Measurements from ENCODE around the gene IER2.

The IER2 gene

DNA sequence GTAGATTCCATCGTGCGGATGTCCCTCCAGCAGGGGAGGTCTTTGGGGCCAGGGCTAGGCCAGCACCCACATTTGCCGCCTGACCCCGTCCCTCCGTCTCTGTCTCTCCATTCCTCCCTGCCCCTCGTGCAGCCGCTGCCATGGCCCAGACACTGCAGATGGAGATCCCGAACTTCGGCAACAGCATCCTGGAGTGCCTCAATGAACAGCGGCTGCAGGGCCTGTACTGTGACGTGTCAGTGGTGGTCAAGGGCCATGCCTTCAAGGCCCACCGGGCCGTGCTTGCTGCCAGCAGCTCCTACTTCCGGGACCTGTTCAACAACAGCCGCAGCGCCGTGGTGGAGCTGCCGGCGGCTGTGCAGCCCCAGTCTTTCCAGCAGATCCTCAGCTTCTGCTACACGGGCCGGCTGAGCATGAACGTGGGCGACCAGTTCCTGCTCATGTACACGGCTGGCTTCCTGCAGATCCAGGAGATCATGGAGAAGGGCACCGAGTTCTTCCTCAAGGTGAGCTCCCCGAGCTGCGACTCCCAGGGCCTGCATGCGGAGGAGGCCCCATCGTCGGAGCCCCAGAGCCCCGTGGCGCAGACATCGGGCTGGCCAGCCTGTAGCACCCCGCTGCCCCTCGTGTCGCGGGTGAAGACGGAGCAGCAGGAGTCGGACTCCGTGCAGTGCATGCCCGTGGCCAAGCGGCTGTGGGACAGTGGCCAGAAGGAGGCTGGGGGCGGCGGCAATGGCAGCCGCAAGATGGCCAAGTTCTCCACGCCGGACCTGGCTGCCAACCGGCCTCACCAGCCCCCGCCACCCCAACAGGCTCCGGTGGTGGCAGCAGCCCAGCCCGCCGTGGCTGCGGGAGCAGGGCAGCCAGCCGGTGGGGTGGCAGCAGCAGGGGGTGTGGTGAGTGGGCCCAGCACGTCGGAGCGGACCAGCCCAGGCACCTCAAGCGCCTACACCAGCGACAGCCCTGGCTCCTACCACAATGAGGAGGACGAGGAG, 14.8 kb upstream of the IER2 start:
- TF ChIP-seq, protein P1, sequence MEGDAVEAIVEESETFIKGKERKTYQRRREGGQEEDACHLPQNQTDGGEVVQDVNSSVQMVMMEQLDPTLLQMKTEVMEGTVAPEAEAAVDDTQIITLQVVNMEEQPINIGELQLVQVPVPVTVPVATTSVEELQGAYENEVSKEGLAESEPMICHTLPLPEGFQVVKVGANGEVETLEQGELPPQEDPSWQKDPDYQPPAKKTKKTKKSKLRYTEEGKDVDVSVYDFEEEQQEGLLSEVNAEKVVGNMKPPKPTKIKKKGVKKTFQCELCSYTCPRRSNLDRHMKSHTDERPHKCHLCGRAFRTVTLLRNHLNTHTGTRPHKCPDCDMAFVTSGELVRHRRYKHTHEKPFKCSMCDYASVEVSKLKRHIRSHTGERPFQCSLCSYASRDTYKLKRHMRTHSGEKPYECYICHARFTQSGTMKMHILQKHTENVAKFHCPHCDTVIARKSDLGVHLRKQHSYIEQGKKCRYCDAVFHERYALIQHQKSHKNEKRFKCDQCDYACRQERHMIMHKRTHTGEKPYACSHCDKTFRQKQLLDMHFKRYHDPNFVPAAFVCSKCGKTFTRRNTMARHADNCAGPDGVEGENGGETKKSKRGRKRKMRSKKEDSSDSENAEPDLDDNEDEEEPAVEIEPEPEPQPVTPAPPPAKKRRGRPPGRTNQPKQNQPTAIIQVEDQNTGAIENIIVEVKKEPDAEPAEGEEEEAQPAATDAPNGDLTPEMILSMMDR (IDR thresholded peaks at IDR 0.05; ENCODE audit: unreplicated experiment in 3 of 3) = no peak
- peaks cover 28% of the 10 kb centered on the region for H3K36me3 Mint-ChIP-seq (ENCODE audit: low read depth)
- H3K4me1 Mint-ChIP-seq = no peaks in the 10 kb centered on the region
- no peaks in the 10 kb centered on the region for H3K27me3 Mint-ChIP-seq (ENCODE audit: low read depth)
- H3K9me3 Mint-ChIP-seq = no peaks in the 10 kb centered on the region
- no peak overlapping the region for H3K27ac Mint-ChIP-seq
- no peak overlapping the region for H3K4me3 Mint-ChIP-seq

DNA sequence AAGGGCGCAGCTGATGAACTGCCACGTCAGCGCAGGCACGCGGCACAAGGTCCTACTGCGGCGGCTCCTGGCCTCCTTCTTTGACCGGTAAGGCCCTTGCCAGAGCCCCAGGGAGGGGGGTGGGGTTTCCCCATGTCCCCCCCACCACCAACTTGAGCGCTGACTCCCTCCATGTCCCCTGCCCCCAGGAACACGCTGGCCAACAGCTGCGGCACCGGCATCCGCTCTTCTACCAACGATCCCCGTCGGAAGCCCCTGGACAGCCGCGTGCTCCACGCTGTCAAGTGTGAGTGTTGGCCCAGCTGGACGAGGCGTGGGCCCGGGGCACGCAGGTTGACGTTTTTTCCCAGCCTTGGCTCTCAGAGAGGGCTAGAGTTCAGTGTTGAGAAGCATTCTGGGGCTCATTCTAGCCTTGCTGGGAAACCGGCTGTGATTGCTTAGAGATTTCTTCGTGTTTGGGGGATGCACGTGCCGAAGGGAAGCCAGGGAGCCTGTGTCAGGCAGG, 12.9 kb upstream of the IER2 start:
- Mint-ChIP-seq H3K9me3 (no peaks in the 10 kb centered on the region), H3K4me3 (no peak overlapping the region), H3K4me1 (no peaks in the 10 kb centered on the region), H3K27ac (no peak overlapping the region), H3K36me3 (ENCODE audit: low read depth) (peaks cover 32% of the 10 kb centered on the region), H3K27me3 (ENCODE audit: low read depth) (no peaks in the 10 kb centered on the region)
- TF ChIP-seq, protein P1 (IDR thresholded peaks at IDR 0.05; ENCODE audit: unreplicated experiment in 3 of 3) = no peak

DNA sequence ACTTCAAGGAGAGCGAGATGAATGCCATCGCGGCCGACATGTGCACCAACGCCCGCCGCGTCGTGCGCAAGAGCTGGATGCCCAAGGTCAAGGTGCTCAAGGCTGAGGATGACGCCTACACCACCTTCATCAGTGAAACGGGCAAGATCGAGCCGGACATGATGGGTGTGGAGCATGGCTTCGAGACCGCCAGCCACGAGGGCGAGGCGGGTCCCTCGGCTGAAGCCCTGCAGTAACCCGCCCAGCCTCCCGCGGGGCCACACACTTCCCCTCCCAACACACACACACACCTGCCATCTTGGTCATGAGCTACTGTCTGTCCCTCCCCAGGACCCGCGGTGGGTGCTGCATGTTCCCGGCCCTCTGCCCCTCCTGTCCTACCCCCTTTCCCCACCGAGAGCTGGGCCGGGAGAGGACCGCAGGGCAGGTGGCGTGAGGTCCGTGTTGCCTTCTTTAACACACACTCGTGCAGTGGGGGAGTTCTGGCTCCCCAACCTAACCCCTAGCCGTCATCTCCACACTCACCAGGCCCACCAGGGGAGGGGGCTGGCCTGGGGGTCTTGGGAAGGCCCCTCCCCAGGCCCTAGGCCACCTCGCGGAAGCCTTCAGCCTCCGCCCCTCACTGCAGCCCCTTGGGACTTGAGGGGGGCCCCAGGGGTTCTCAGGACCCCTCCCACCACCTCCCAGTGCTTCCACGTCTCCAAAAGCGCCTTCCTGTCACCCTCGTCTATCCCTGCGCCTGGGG, 11.9 kb upstream of the IER2 start:
- Mint-ChIP-seq H3K4me1 (no peaks in the 10 kb centered on the region), H3K36me3 (ENCODE audit: low read depth) (peaks cover 28% of the 10 kb centered on the region), H3K4me3 (no peak overlapping the region), H3K27ac (no peak overlapping the region), H3K9me3 (no peaks in the 10 kb centered on the region), H3K27me3 (ENCODE audit: low read depth) (no peaks in the 10 kb centered on the region)
- TF ChIP-seq, protein P1 (IDR thresholded peaks at IDR 0.05; ENCODE audit: unreplicated experiment in 3 of 3) = no peak

DNA sequence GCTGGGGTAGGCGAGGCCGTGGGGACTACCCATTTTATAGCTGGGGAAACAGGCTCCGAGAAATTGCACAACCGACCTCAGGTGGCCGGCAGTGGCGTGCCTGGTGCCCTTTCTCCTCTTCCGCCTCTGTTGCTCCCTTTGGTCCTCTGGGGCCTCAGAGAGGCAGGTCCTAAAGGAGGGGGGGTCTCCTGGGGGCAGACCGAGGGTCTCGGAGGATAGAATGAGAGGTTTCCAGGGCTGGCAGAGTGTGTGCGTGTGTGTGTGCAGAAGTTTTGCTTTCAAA, 11.4 kb upstream of the IER2 start:
- H3K27me3 Mint-ChIP-seq (ENCODE audit: low read depth) = no peaks in the 10 kb centered on the region
- H3K27ac Mint-ChIP-seq = no peak overlapping the region
- H3K4me3 Mint-ChIP-seq = no peak overlapping the region
- TF ChIP-seq, protein P1 (IDR thresholded peaks at IDR 0.05; ENCODE audit: unreplicated experiment in 3 of 3) = no peak
- H3K9me3 Mint-ChIP-seq = no peaks in the 10 kb centered on the region
- H3K4me1 Mint-ChIP-seq = no peaks in the 10 kb centered on the region
- peaks cover 28% of the 10 kb centered on the region for H3K36me3 Mint-ChIP-seq (ENCODE audit: low read depth)

DNA sequence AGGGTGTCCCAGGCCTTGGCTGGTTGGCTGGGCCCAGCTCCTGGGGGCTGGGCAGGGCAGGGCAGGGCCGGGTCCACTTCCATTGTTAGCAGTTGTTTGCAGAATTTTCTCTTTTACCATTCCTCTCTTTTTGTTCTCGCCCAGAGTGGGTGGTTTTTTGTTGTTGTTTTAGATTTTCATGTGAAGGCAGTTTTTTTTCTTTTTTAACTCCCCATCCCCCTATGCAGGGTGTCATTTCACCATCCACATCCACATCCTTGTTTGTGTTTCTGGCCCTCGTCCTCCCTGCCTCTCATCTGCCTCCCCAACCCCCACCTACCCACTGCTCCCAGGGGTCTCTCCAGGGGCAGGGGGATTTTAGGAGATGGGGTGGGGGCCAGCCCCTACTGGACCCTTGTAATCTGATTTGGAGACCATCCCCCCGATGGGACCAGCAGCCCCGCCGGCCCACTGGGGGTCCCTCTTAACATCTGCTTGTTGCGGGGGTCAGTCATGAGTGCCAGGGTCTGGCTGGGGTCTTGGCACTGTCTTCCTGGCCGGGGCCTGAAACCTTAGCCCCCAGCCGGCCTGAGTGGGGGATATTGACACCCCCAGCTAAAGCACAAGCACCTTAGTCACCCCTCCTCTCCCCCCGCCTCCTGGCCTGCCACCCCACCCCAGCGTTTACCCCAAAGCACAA, 10.4 kb upstream of the IER2 start:
- Mint-ChIP-seq H3K27ac (no peak overlapping the region), H3K4me3 (peak overlapping the region in 1 of 3 experiments; percentile 31), H3K9me3 (no peaks in the 10 kb centered on the region), H3K36me3 (ENCODE audit: low read depth) (peaks cover 28% of the 10 kb centered on the region), H3K27me3 (ENCODE audit: low read depth) (no peaks in the 10 kb centered on the region), H3K4me1 (no peaks in the 10 kb centered on the region)
- TF ChIP-seq, protein P1 (IDR thresholded peaks at IDR 0.05; ENCODE audit: unreplicated experiment in 3 of 3) = no peak

All from nephron (organoid).